ENCODE measurements around the gene FAM241A. TPM values are rescaled to one million over a fixed set of nuclear protein-coding genes. Genes with fewer than 3 reads are reported as not detected.

The FAM241A gene
- total and polyA plus RNA-seq, 2 of the 13 experiments (the other 11 are each of a cell fraction or from before 2014, with no cell fraction given): 0.61 to 0.69 TPM

DNA sequence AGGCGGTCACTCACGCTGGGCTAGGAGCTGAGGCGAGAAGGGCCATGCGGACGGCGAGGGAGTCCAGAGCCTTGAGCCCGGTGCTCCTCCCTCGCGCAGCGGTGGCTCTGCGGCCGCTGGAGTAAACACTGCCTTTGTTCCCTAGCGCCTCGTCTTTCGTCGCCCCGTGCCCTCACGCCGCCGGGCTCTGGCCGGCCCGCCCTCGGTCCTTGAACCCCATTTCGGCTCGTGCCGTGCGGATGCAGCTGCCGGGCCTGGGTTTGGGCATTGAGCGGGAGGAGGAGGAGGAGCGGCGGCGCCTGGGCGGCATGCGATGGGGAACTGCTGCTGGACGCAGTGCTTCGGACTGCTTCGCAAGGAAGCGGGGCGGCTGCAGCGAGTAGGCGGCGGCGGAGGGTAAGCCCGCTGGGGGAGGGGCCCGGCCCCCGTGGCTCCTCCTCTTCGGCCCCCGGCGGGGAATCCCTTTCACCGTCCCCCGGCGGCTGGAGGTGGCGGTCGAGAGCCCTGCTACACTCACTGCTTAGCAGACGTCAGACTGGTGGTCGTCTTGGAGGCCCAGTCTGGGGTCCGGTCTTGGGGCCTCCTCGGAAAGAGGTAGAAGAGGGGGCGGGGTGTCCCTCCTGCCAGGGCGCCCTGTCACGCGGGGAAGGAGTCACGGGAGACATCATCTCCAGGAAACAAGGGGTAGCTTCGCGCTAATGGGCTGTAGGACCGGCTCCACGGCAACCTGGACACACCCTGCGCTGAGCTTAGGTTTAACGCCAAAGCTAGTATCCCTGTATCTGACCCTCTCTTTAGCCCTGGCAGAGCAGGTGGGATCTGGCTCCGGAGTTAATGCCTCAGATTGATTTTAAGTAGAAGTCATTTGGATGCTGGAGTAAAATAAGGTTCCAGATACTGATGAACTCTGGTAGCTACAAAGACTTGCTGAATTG lies 86.8 kb downstream of the FAM241A start, which contains the start of gene AP1AR (continued):
- no peak for TF ChIP-seq MBD4 (IDR thresholded peaks at IDR 0.05; ENCODE audit: borderline replicate concordance, low read length)
- TF ChIP-seq RFX3 (CRISPR knock-in tag; IDR thresholded peaks at IDR 0.05): no peak
- no peak for TF ChIP-seq SMAD9 (CRISPR knock-in tag; IDR thresholded peaks at IDR 0.05)
- no peak; the same call in 1 of the 2 replicates for TF ChIP-seq ELF4 (CRISPR knock-in tag; IDR thresholded peaks at IDR 0.05; ENCODE audit: borderline replicate concordance)
- TF ChIP-seq ZNF274 (CRISPR knock-in tag; IDR thresholded peaks at IDR 0.05): peak; percentile 69
- TF ChIP-seq ZNF30 (CRISPR knock-in tag; IDR thresholded peaks at IDR 0.05): no peak
- no peak for TF ChIP-seq MIXL1 (CRISPR knock-in tag; IDR thresholded peaks at IDR 0.05)
- no peak; the same call in 1 of the 2 replicates for TF ChIP-seq ZNF441 (CRISPR knock-in tag; IDR thresholded peaks at IDR 0.05; ENCODE audit: borderline replicate concordance)
- no peak for TF ChIP-seq RFXANK (CRISPR knock-in tag; IDR thresholded peaks at IDR 0.05)
- TF ChIP-seq ZNF724P (CRISPR knock-in tag; IDR thresholded peaks at IDR 0.05; ENCODE audit: borderline replicate concordance): no peak
- TF ChIP-seq MLLT10 (CRISPR knock-in tag; IDR thresholded peaks at IDR 0.05): no peak
- no peak for TF ChIP-seq GTF2F1 (IDR thresholded peaks at IDR 0.05; ENCODE audit: low read length)
- TF ChIP-seq, protein P1, sequence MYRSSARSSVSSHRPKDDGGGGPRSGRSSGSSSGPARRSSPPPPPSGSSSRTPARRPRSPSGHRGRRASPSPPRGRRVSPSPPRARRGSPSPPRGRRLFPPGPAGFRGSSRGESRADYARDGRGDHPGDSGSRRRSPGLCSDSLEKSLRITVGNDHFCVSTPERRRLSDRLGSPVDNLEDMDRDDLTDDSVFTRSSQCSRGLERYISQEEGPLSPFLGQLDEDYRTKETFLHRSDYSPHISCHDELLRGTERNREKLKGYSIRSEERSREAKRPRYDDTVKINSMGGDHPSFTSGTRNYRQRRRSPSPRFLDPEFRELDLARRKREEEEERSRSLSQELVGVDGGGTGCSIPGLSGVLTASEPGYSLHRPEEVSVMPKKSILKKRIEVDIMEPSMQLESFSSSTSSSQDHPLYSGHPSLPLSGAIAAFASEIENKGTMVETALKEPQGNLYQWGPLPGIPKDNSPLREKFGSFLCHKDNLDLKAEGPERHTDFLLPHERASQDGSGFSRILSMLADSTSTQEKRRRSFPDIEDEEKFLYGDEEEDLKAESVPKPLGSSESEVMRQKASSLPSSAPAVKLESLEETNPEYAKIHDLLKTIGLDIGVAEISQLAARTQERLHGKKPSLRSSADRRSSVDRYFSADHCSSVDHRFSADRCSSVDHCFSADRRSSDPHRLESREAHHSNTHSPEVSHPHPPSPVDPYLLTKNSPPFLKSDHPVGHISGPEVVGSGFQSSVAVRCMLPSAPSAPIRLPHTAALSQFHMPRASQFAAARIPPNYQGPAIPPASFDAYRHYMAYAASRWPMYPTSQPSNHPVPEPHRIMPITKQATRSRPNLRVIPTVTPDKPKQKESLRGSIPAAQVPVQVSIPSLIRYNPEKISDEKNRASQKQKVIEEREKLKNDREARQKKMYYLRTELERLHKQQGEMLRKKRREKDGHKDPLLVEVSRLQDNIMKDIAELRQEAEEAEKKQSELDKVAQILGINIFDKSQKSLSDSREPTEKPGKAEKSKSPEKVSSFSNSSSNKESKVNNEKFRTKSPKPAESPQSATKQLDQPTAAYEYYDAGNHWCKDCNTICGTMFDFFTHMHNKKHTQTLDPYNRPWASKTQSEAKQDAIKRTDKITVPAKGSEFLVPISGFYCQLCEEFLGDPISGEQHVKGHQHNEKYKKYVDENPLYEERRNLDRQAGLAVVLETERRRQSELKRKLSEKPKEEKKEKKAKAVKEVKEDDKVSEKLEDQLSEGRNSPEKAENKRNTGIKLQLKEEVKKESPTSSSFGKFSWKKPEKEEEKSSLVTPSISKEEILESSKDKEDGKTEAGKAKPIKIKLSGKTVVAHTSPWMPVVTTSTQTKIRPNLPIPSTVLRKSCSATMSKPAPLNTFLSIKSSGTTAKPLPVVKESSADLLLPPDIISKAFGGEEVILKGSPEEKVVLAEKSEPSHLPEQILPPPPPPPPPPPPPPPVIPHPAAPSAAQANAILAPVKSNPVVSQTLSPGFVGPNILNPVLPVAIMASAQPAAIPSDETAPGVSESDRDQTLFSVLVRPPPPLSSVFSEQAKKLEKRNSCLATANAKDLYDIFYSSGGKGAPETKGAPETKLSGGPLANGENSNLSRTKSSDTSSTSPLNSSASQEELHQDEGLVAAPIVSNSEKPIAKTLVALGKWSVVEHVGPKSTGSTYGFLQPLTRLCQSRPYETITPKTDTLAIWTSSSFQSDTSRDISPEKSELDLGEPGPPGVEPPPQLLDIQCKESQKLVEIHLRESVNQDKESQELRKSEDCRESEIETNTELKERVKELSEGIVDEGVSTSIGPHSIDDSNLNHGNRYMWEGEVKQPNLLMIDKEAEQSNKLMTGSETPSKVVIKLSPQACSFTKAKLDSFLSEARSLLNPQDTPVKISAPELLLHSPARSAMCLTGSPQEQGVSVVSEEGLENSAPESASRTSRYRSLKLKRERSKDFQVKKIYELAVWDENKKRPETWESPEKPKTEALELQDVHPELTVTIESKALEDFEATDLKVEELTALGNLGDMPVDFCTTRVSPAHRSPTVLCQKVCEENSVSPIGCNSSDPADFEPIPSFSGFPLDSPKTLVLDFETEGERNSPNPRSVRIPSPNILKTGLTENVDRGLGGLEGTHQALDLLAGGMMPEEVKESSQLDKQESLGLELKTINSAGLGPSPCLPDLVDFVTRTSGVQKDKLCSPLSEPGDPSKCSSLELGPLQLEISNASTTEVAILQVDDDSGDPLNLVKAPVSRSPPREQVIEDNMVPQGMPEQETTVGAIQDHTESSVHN (CRISPR knock-in tag; IDR thresholded peaks at IDR 0.05): no peak
- TF ChIP-seq ZNF282 (IDR thresholded peaks at IDR 0.05; ENCODE audit: partially characterized antibody): no peak
- TF ChIP-seq ARNT2 (CRISPR knock-in tag; IDR thresholded peaks at IDR 0.05; ENCODE audit: low read depth): peak; percentile 82
- 0 out of 2 replicates have a peak, but pooled peaks have one; percentile 17 for TF ChIP-seq ETV6 (CRISPR knock-in tag; conservative IDR thresholded peaks at IDR 0.05)
- TF ChIP-seq ZNF878 (CRISPR knock-in tag; IDR thresholded peaks at IDR 0.05): 0 out of 2 replicates have a peak, but pooled peaks have one; percentile 22
- TF ChIP-seq ZNF234 (CRISPR knock-in tag; conservative IDR thresholded peaks at IDR 0.05): peak; percentile 85; the same call in 1 of the 2 replicates
- TF ChIP-seq ZNF564 (CRISPR knock-in tag; IDR thresholded peaks at IDR 0.05): peak; percentile 13
- no peak for TF ChIP-seq RFX5 (IDR thresholded peaks at IDR 0.05; ENCODE audit: low read depth, low read length)
- TF ChIP-seq ATM (IDR thresholded peaks at IDR 0.05; ENCODE audit: borderline replicate concordance): no peak
- TF ChIP-seq ZNF615 (CRISPR knock-in tag; IDR thresholded peaks at IDR 0.05; ENCODE audit: borderline replicate concordance): no peak
- TF ChIP-seq CCDC6 (CRISPR knock-in tag; IDR thresholded peaks at IDR 0.05): peak; percentile 78; the same call in 1 of the 2 replicates
- peak; percentile 40; the same call in 1 of the 2 replicates for TF ChIP-seq NCOA1 (CRISPR knock-in tag; IDR thresholded peaks at IDR 0.05)
- 0 out of 2 replicates have a peak, but pooled peaks have one; percentile 5 for TF ChIP-seq SOX5 (CRISPR knock-in tag; IDR thresholded peaks at IDR 0.05; ENCODE audit: borderline replicate concordance)

Measured in HepG2 (cell line).